B cell (primary cell): ENCODE data around the gene COASY. TPM values are rescaled to one million over a fixed set of nuclear protein-coding genes. Genes with fewer than 3 reads are reported as not detected.

Source experiments
- ATAC-seq: fragments of 200-7000 bp; cut with Tn5 transposase; one replicate; pipeline ENCODE4 v1.10.0; 2021; ENCODE audit warnings: low read depth, mild to moderate bottlenecking, moderate number of reproducible peaks, moderate library complexity
- CTCF ChIA-PET: fragments of 350-600 bp; sonication (Branson Sonifier 250); formaldehyde crosslinking; loops from one replicate; lab custom pipeline; 2021; ENCODE audit warnings: antibody characterized with exemption, inconsistent platforms; lab: Charles Lee
- POLR2A ChIA-PET: fragments of 350-600 bp; sonication (Branson Sonifier 250); formaldehyde crosslinking; loops from one replicate; lab custom pipeline; 2021; ENCODE audit warnings: antibody characterized with exemption; lab: Charles Lee
- DNase-seq: peaks from one replicate; pipeline ENCODE4 v3.0.0; 2013
- H2AFZ ChIP-seq: 2 replicates; pipeline ENCODE4 v1.6.1; 2012; ENCODE audit warnings: mild to moderate bottlenecking, low read depth, low read length; ENCODE audit not compliant: insufficient read depth, poor library complexity, severe bottlenecking
- H3K27ac ChIP-seq, 2 donors: 1 replicate in 1 of 2; 2 replicates in 1 of 2; pipeline ENCODE4 v1.5.1; 2012 to 2013; ENCODE audit warnings: low read length in 2 of 2, mild to moderate bottlenecking in 2 of 2, moderate library complexity in 1 of 2
- H3K27me3 ChIP-seq, 4 experiments: fragments of 200-600 bp in 1 of 4; sonication (generic) in 1 of 4; replicated peaks in 1 of 4; 1 replicate in 2 of 4; 2 replicates in 2 of 4; pipeline versions ENCODE4 v1.6.1 to v1.7.0; 2013 to 2016; ENCODE audit warnings: low read length in 3 of 4, mild to moderate bottlenecking in 2 of 4, mixed read lengths in 1 of 4, moderate library complexity in 1 of 4; ENCODE audit not compliant: insufficient read depth in 4 of 4, control insufficient read depth in 3 of 4; ENCODE audit errors: control extremely low read depth in 1 of 4
- H3K36me3 ChIP-seq, 2 experiments: replicated peaks in 1 of 2; 1 replicate in 1 of 2; 2 replicates in 1 of 2; pipeline versions ENCODE4 v1.6.1 to v1.7.1; 2013; ENCODE audit warnings: low read length in 1 of 2; ENCODE audit not compliant: insufficient read depth in 2 of 2, control insufficient read depth in 1 of 2; ENCODE audit errors: control extremely low read depth in 1 of 2, extremely low read depth in 1 of 2
- H3K4me1 ChIP-seq, 2 donors: fragments of 200-600 bp in 1 of 2; sonication (generic) in 1 of 2; 1 replicate in 1 of 2; 2 replicates in 1 of 2; pipeline versions ENCODE4 v1.5.1 to v1.6.1; 2013 to 2017; ENCODE audit warnings: low read length in 2 of 2; ENCODE audit not compliant: control insufficient read depth in 2 of 2, insufficient read depth in 2 of 2
- H3K4me2 ChIP-seq: replicated peaks from 2 replicates; pipeline ENCODE3; 2012; ENCODE audit warnings: mild to moderate bottlenecking, low read depth, low read length; ENCODE audit not compliant: poor library complexity, severe bottlenecking
- H3K4me3 ChIP-seq, 5 experiments: fragments of 200-600 bp in 1 of 5; sonication (generic) in 1 of 5; 1 replicate in 3 of 5; 2 replicates in 2 of 5; pipeline versions ENCODE4 v1.5.1 to v1.7.0; 2011 to 2016; ENCODE audit warnings: low read length in 4 of 5, mild to moderate bottlenecking in 4 of 5, low read depth in 2 of 5, control low read depth in 1 of 5, moderate library complexity in 1 of 5; ENCODE audit not compliant: insufficient read depth in 1 of 5; ENCODE audit errors: control extremely low read depth in 1 of 5, extremely low read depth in 1 of 5
- H3K79me2 ChIP-seq: fragments of 200-600 bp; sonication (generic); one replicate; pipeline ENCODE4 v1.6.0; 2016; ENCODE audit warnings: low read length; ENCODE audit not compliant: control insufficient read depth, insufficient read depth
- H3K9ac ChIP-seq: fragments of 200-600 bp; sonication (generic); 2 replicates; pipeline ENCODE4 v1.6.1; 2017; ENCODE audit warnings: mild to moderate bottlenecking, low read length, moderate library complexity
- H3K9me3 ChIP-seq, 3 donors: one replicate each; pipeline versions ENCODE4 v1.6.1 to v1.7.1; 2013; ENCODE audit warnings: low read length in 2 of 3; ENCODE audit not compliant: control insufficient read depth in 2 of 3, insufficient read depth in 1 of 3; ENCODE audit errors: control extremely low read depth in 1 of 3
- H4K20me1 ChIP-seq: 2 replicates; pipeline ENCODE4 v1.6.0; 2012; ENCODE audit warnings: mild to moderate bottlenecking, low read length; ENCODE audit not compliant: insufficient read depth, control insufficient read depth, poor library complexity, severe bottlenecking
- H3K27ac Mint-ChIP-seq: one replicate; pipeline ENCODE4 v1.8.0; 2021; ENCODE audit warnings: mixed read lengths
- H3K27me3 Mint-ChIP-seq: one replicate; pipeline ENCODE4 v1.8.0; 2021; ENCODE audit warnings: mixed read lengths
- H3K4me1 Mint-ChIP-seq: one replicate; pipeline ENCODE4 v1.8.0; 2021; ENCODE audit warnings: mixed read lengths
- H3K4me3 Mint-ChIP-seq: one replicate; pipeline ENCODE4 v1.8.0; 2021; ENCODE audit warnings: mixed read lengths
- H3K9me3 Mint-ChIP-seq: one replicate; pipeline ENCODE4 v1.8.0; 2022; ENCODE audit warnings: mixed read lengths; ENCODE audit not compliant: insufficient read depth
- EZH2 ChIP-seq: IDR thresholded peaks from 2 replicates; pipeline ENCODE4 v1.6.1; 2012; ENCODE audit warnings: borderline replicate concordance, low read depth, mild to moderate bottlenecking, moderate library complexity, low read length; ENCODE audit not compliant: insufficient read depth, poor library complexity, severe bottlenecking
- WGBS: methylation state at CpG from one replicate; pipeline ENCODE4 v1.1.5; 2013; ENCODE audit warnings: missing lambda C conversion rate; ENCODE audit not compliant: insufficient coverage; 5-methylcytosine and 5-hydroxymethylcytosine counted together
- intact Hi-C: fragments of 100-400 bp; cut with micrococcal nuclease; formaldehyde crosslinking; loops from one replicate; pipeline ENCODE4 v1.10.0; 2022
- polyA minus RNA-seq: library from RNA; depleted of rRNA, polyadenylated mRNA; stranded (reverse); fragments of >200 nt; gene quantifications from 2 replicates; pipeline ENCODE4 v1.2.3, GENCODE V29; 2012
- polyA plus RNA-seq: library from polyadenylated mRNA; depleted of rRNA; stranded (reverse); fragments of >200 nt; gene quantifications from 2 replicates; pipeline ENCODE4 v1.2.3, GENCODE V29; 2012
- total RNA-seq, 2 donors: library from RNA; stranded (reverse); fragments of 120-200 nt in 1 of 2; gene quantifications; 1 replicate in 1 of 2; 2 replicates in 1 of 2; pipeline versions ENCODE4 v1.2.3 to v1.2.4, GENCODE V29; 2013 to 2022
- TF ChIP-seq, protein P1 (sequence below): fragments of 200-600 bp; IDR thresholded peaks from one replicate; pipeline ENCODE4 v1.8.0; 2022; ENCODE audit warnings: antibody characterized with exemption, mild to moderate bottlenecking

COASY gene
- total RNA-seq (76.6 and 82.4 TPM in 2 replicates), polyA plus RNA-seq (55.9 and 82.3 TPM in 2 replicates), polyA minus RNA-seq (15.8 and 24.8 TPM in 2 replicates)
- 24.1 TPM for total RNA-seq (2013)

DNA sequence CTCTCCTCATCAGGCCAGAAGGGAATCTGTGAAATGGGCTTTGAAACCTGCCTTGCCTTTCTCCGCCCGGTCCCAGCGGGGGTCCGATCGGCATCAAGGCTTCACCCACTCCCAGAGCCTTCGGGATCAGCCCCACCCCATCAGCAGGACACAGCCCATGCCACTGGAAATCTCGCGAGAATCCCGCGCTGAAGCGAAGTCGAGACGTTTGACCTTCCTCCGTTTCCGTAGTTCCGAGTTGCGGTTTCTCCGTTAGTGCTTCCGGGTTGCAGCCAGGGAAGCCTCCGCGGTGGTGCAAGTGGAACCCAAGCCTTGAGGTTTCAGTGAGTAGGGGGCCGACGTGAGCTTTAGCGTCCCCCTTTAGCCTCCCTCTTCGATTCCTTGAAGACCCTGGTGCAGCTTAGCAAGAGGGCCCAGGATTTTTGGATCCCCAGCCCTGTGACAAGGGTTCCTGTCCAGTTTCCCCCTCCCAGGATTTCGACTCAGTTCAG is at the start of gene COASY:
COASY (plus strand) TSS at position 252 of the 491 bp plus-strand sequence. CDS start 475 bp downstream, outside the sequence.
- ATAC-seq (peak; percentile 85), DNase-seq (peak; percentile 96)
- Histone ChIP-seq H3K79me2 (peaks cover 52% of the 10 kb centered on the region), H3K4me1 (peaks cover 27 to 35% of the 10 kb centered on the region in 2 donors), H3K27ac (peak within 1 kb of the TSS; percentile 68 to 87), H2AFZ (peak within 1 kb of the TSS; percentile 79), H3K9me3 (no peaks in the 10 kb centered on the region), H3K9ac (peak within 1 kb of the TSS; percentile 93), H3K4me3 (peak within 1 kb of the TSS; percentile 76 to 99 (median 93)), H4K20me1 (peaks cover 12% of the 10 kb centered on the region), H3K36me3 (peaks cover 0 to 26% of the 10 kb centered on the region in 2 experiments), H3K4me2 (peak within 1 kb of the TSS; percentile 80), H3K27me3 (no peaks in the 10 kb centered on the region)
- Mint-ChIP-seq H3K9me3 (no peaks in the 10 kb centered on the region), H3K4me1 (peaks cover 35% of the 10 kb centered on the region), H3K27ac (peak within 1 kb of the TSS; percentile 96), H3K27me3 (no peaks in the 10 kb centered on the region), H3K4me3 (peak within 1 kb of the TSS; percentile 97)
- ChIA-PET POLR2A (interaction anchor here (2.1 kb wide), 1 partner anchor 7 kb away, joined by 6 read pairs; no protein-coding TSS in a partner anchor), CTCF (no interaction called here)
- no peak for TF ChIP-seq EZH2
- TF ChIP-seq, protein P1, sequence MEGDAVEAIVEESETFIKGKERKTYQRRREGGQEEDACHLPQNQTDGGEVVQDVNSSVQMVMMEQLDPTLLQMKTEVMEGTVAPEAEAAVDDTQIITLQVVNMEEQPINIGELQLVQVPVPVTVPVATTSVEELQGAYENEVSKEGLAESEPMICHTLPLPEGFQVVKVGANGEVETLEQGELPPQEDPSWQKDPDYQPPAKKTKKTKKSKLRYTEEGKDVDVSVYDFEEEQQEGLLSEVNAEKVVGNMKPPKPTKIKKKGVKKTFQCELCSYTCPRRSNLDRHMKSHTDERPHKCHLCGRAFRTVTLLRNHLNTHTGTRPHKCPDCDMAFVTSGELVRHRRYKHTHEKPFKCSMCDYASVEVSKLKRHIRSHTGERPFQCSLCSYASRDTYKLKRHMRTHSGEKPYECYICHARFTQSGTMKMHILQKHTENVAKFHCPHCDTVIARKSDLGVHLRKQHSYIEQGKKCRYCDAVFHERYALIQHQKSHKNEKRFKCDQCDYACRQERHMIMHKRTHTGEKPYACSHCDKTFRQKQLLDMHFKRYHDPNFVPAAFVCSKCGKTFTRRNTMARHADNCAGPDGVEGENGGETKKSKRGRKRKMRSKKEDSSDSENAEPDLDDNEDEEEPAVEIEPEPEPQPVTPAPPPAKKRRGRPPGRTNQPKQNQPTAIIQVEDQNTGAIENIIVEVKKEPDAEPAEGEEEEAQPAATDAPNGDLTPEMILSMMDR = no peak
- 0% methylated on average over 26 of the region's 26 CpGs for WGBS
- intact Hi-C loops = loop anchor here (1.0 kb wide), 3 partner anchors 8 to 15 kb away; partner anchors contain the start of gene PSMC3IP

DNA sequence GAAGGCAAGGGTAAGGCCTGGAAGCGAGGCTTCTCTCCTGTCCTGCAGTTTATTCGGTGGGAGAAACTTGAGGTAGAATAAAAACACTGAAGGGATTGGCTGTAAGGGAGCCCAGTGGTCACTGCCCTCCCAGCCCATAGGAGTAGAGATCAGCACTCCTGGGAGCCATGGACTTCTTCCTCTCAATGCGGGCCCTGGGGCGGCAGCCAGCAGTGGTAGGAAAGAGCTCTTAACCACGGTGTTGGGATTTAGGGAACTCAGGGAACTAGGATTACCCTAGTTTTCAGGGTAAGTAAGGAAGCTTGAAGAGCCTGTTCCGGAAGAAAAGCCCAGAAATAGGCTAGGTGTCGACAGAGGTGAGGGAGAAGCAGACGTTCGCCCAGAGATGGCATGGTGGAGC is 49.7 kb upstream of the COASY start:
- no peak overlapping the region for H3K4me3 Mint-ChIP-seq
- no peaks in the 10 kb centered on the region for H4K20me1 ChIP-seq

More for the DNA sequence above, 49.7 kb upstream of the COASY start:
- no peak for TF ChIP-seq EZH2
- TF ChIP-seq, protein P1 = no peak
- Mint-ChIP-seq H3K27me3 (no peaks in the 10 kb centered on the region), H3K27ac (no peak overlapping the region), H3K4me1 (peaks cover 14% of the 10 kb centered on the region), H3K9me3 (no peaks in the 10 kb centered on the region)
- Histone ChIP-seq H3K4me2 (no peak overlapping the region), H3K36me3 (peaks cover 0 to 60% of the 10 kb centered on the region in 2 experiments), H3K79me2 (no peaks in the 10 kb centered on the region), H3K4me3 (no peak overlapping the region), H3K27ac (no peak overlapping the region), H3K27me3 (no peaks in the 10 kb centered on the region), H2AFZ (no peak overlapping the region), H3K9me3 (no peaks in the 10 kb centered on the region), H3K9ac (no peak overlapping the region), H3K4me1 (peaks cover 7 to 14% of the 10 kb centered on the region in 2 donors)
- intact Hi-C loops = no loop called here
- CTCF ChIA-PET = interaction anchor here (0.8 to 1.2 kb wide), 2 partner anchors 73 to 81 kb away, joined by 3 to 5 read pairs; no protein-coding TSS in a partner anchor
- no peak for ATAC-seq
- DNase-seq = no peak
- 94% methylated on average over 9 of the region's 9 CpGs for WGBS
- POLR2A ChIA-PET = no interaction called here
